ENCODE data around the gene EEFSEC.
A peak's percentile ranks its signal among the peaks of the same experiment; 100 is the strongest.

EEFSEC gene

GRCh38 chr3:128285042-128285966 is 132.0 kb downstream of the EEFSEC start:
- WGBS, 2 donors (ENCODE audit: extremely low coverage in 2 of 2, insufficient read length in 2 of 2, insufficient replicate concordance in 1 of 2), result no CpG with 5 or more reads among the region's 13 CpGs
- H4K8ac ChIP-seq (ENCODE audit: low read depth, low read length), result no peak overlapping the region
- DNase-seq (ENCODE audit: low spot score), result no peak
- no peak overlapping the region for H4K91ac ChIP-seq (ENCODE audit: low read depth, low read length, poor library complexity)
- no peak overlapping the region for H2BK120ac ChIP-seq (ENCODE audit: low read depth, low read length)
- no peak overlapping the region for H3K9ac ChIP-seq (ENCODE audit: low read depth, low read length, poor library complexity)
- H3K4me3 ChIP-seq (ENCODE audit: low read length in 2 of 2), result no peak overlapping the region
- H2AK5ac ChIP-seq (ENCODE audit: low read depth, low read length), result no peak overlapping the region
- no peaks in the 10 kb centered on the region for H3K36me3 ChIP-seq (replicated peaks in 1 of 2; ENCODE audit: control insufficient read depth in 2 of 2, insufficient read depth in 2 of 2, low read length in 2 of 2)
- H2AFZ ChIP-seq (ENCODE audit: low read length), result no peak overlapping the region
- H3K4ac ChIP-seq (ENCODE audit: low read length), result no peak overlapping the region
- no peak overlapping the region for H3K4me2 ChIP-seq (ENCODE audit: insufficient read depth, low read length, poor library complexity, severe bottlenecking)
- H3K27ac ChIP-seq (replicated peaks; ENCODE audit: low read length), result no peak overlapping the region
- no peaks in the 10 kb centered on the region for H3K9me3 ChIP-seq (replicated peaks in 1 of 2; ENCODE audit: control insufficient read depth in 2 of 2, insufficient read depth in 1 of 2, low read depth in 1 of 2, low read length in 2 of 2)
- H3K14ac ChIP-seq (ENCODE audit: low read length), result no peak overlapping the region
- no peak overlapping the region for H3K23ac ChIP-seq (ENCODE audit: low read depth, low read length, poor library complexity)
- no peaks in the 10 kb centered on the region for H3K27me3 ChIP-seq (ENCODE audit: control insufficient read depth in 3 of 3, insufficient read depth in 3 of 3, low read depth in 1 of 3, low read length in 3 of 3)
- no peak overlapping the region for H2BK15ac ChIP-seq (ENCODE audit: low read length)
- H2BK12ac ChIP-seq (ENCODE audit: low read length), result no peak overlapping the region
- H3K18ac ChIP-seq (ENCODE audit: low read length), result peak overlapping the region; percentile 11
- H3K79me1 ChIP-seq (ENCODE audit: low read depth, low read length), result no peaks in the 10 kb centered on the region
- peaks cover 5 to 18% of the 10 kb centered on the region in 2 donors for H3K4me1 ChIP-seq (ENCODE audit: control insufficient read depth in 2 of 2, insufficient read depth in 1 of 2, low read depth in 1 of 2, low read length in 2 of 2)
- H2BK5ac ChIP-seq (ENCODE audit: low read length), result peak overlapping the region; percentile 4

- no peak overlapping the region for H3K14ac ChIP-seq (ENCODE audit: low read length)
- no peak overlapping the region for H2BK15ac ChIP-seq (ENCODE audit: low read length)
- no peak overlapping the region for H3K4me2 ChIP-seq (ENCODE audit: insufficient read depth, low read length, poor library complexity, severe bottlenecking)
- H2BK120ac ChIP-seq (ENCODE audit: low read depth, low read length), result no peak overlapping the region
- H2AFZ ChIP-seq (ENCODE audit: low read length), result no peak overlapping the region
- no peak overlapping the region for H3K23ac ChIP-seq (ENCODE audit: low read depth, low read length, poor library complexity)
- no peak for DNase-seq (ENCODE audit: low spot score)
- H2AK5ac ChIP-seq (ENCODE audit: low read depth, low read length), result no peak overlapping the region
- no peak overlapping the region for H2BK12ac ChIP-seq (ENCODE audit: low read length)
- H3K9me3 ChIP-seq (replicated peaks in 1 of 2; ENCODE audit: control insufficient read depth in 2 of 2, insufficient read depth in 1 of 2, low read depth in 1 of 2, low read length in 2 of 2), result no peaks in the 10 kb centered on the region
- no peaks in the 10 kb centered on the region for H3K79me1 ChIP-seq (ENCODE audit: low read depth, low read length)
- peaks cover 0 to 12% of the 10 kb centered on the region in 2 donors for H3K4me1 ChIP-seq (ENCODE audit: control insufficient read depth in 2 of 2, insufficient read depth in 1 of 2, low read depth in 1 of 2, low read length in 2 of 2)
- H3K36me3 ChIP-seq (replicated peaks in 1 of 2; ENCODE audit: control insufficient read depth in 2 of 2, insufficient read depth in 2 of 2, low read length in 2 of 2), result no peaks in the 10 kb centered on the region
- WGBS, 2 donors (ENCODE audit: extremely low coverage in 2 of 2, insufficient read length in 2 of 2, insufficient replicate concordance in 1 of 2), result no CpG with 5 or more reads among the region's 2 CpGs
- H3K27me3 ChIP-seq (ENCODE audit: control insufficient read depth in 3 of 3, insufficient read depth in 3 of 3, low read depth in 1 of 3, low read length in 3 of 3), result no peaks in the 10 kb centered on the region
- no peak overlapping the region for H3K9ac ChIP-seq (ENCODE audit: low read depth, low read length, poor library complexity)
- H2BK5ac ChIP-seq (ENCODE audit: low read length), result no peak overlapping the region
- no peak overlapping the region for H4K91ac ChIP-seq (ENCODE audit: low read depth, low read length, poor library complexity)
- no peak overlapping the region for H3K4ac ChIP-seq (ENCODE audit: low read length)
- H4K8ac ChIP-seq (ENCODE audit: low read depth, low read length), result no peak overlapping the region
- no peak overlapping the region for H3K18ac ChIP-seq (ENCODE audit: low read length)
- H3K27ac ChIP-seq (replicated peaks; ENCODE audit: low read length), result no peak overlapping the region
- H3K4me3 ChIP-seq (ENCODE audit: low read length in 2 of 2), result no peak overlapping the region
Observed at GRCh38 chr3:128285967-128286321, 132.7 kb downstream of the EEFSEC start.

GRCh38 chr3:128286691-128287090 is 133.4 kb downstream of the EEFSEC start:
- DNase-seq (ENCODE audit: low spot score), result no peak

GRCh38 chr3:128287216-128287615 is 133.9 kb downstream of the EEFSEC start:
- H3K4me2 ChIP-seq (ENCODE audit: insufficient read depth, low read length, poor library complexity, severe bottlenecking), result no peak overlapping the region
- peaks cover 0 to 7% of the 10 kb centered on the region in 2 donors for H3K4me1 ChIP-seq (ENCODE audit: control insufficient read depth in 2 of 2, insufficient read depth in 1 of 2, low read depth in 1 of 2, low read length in 2 of 2)
- no peak overlapping the region for H3K4me3 ChIP-seq (ENCODE audit: low read length in 2 of 2)
- H3K23ac ChIP-seq (ENCODE audit: low read depth, low read length, poor library complexity), result no peak overlapping the region
- no peak overlapping the region for H3K27ac ChIP-seq (replicated peaks; ENCODE audit: low read length)
- no peaks in the 10 kb centered on the region for H3K9me3 ChIP-seq (replicated peaks in 1 of 2; ENCODE audit: control insufficient read depth in 2 of 2, insufficient read depth in 1 of 2, low read depth in 1 of 2, low read length in 2 of 2)
- no peak overlapping the region for H2BK5ac ChIP-seq (ENCODE audit: low read length)
- DNase-seq (ENCODE audit: low spot score), result no peak
- H3K79me1 ChIP-seq (ENCODE audit: low read depth, low read length), result no peaks in the 10 kb centered on the region
- no peak overlapping the region for H2BK120ac ChIP-seq (ENCODE audit: low read depth, low read length)
- no peak overlapping the region for H2BK12ac ChIP-seq (ENCODE audit: low read length)
- no peaks in the 10 kb centered on the region for H3K36me3 ChIP-seq (replicated peaks in 1 of 2; ENCODE audit: control insufficient read depth in 2 of 2, insufficient read depth in 2 of 2, low read length in 2 of 2)
- WGBS, 2 donors (ENCODE audit: extremely low coverage in 2 of 2, insufficient read length in 2 of 2, insufficient replicate concordance in 1 of 2), result no CpG with 5 or more reads among the region's 2 CpGs
- no peak overlapping the region for H3K14ac ChIP-seq (ENCODE audit: low read length)
- H4K8ac ChIP-seq (ENCODE audit: low read depth, low read length), result no peak overlapping the region
- no peaks in the 10 kb centered on the region for H3K27me3 ChIP-seq (ENCODE audit: control insufficient read depth in 3 of 3, insufficient read depth in 3 of 3, low read depth in 1 of 3, low read length in 3 of 3)
- no peak overlapping the region for H4K91ac ChIP-seq (ENCODE audit: low read depth, low read length, poor library complexity)
- no peak overlapping the region for H2AK5ac ChIP-seq (ENCODE audit: low read depth, low read length)
- H2BK15ac ChIP-seq (ENCODE audit: low read length), result no peak overlapping the region
- no peak overlapping the region for H3K4ac ChIP-seq (ENCODE audit: low read length)
- no peak overlapping the region for H2AFZ ChIP-seq (ENCODE audit: low read length)
- no peak overlapping the region for H3K9ac ChIP-seq (ENCODE audit: low read depth, low read length, poor library complexity)
- H3K18ac ChIP-seq (ENCODE audit: low read length), result no peak overlapping the region

More at GRCh38 chr3:128286691-128287090, 133.4 kb downstream of the EEFSEC start:
- Histone ChIP-seq H2AK5ac (ENCODE audit: low read depth, low read length) (no peak overlapping the region), H3K4me2 (ENCODE audit: insufficient read depth, low read length, poor library complexity, severe bottlenecking) (no peak overlapping the region), H2BK120ac (ENCODE audit: low read depth, low read length) (no peak overlapping the region), H3K27me3 (ENCODE audit: control insufficient read depth in 3 of 3, insufficient read depth in 3 of 3, low read depth in 1 of 3, low read length in 3 of 3) (no peaks in the 10 kb centered on the region), H3K18ac (ENCODE audit: low read length) (no peak overlapping the region), H3K9me3 (replicated peaks in 1 of 2; ENCODE audit: control insufficient read depth in 2 of 2, insufficient read depth in 1 of 2, low read depth in 1 of 2, low read length in 2 of 2) (no peaks in the 10 kb centered on the region), H2BK12ac (ENCODE audit: low read length) (no peak overlapping the region), H3K36me3 (replicated peaks in 1 of 2; ENCODE audit: control insufficient read depth in 2 of 2, insufficient read depth in 2 of 2, low read length in 2 of 2) (no peaks in the 10 kb centered on the region), H3K27ac (replicated peaks; ENCODE audit: low read length) (no peak overlapping the region), H3K14ac (ENCODE audit: low read length) (no peak overlapping the region), H2BK15ac (ENCODE audit: low read length) (no peak overlapping the region), H2BK5ac (ENCODE audit: low read length) (no peak overlapping the region), H3K4me1 (ENCODE audit: control insufficient read depth in 2 of 2, insufficient read depth in 1 of 2, low read depth in 1 of 2, low read length in 2 of 2) (peaks cover 0 to 7% of the 10 kb centered on the region in 2 donors), H3K4ac (ENCODE audit: low read length) (no peak overlapping the region), H4K91ac (ENCODE audit: low read depth, low read length, poor library complexity) (no peak overlapping the region), H4K8ac (ENCODE audit: low read depth, low read length) (no peak overlapping the region), H3K79me1 (ENCODE audit: low read depth, low read length) (no peaks in the 10 kb centered on the region), H3K9ac (ENCODE audit: low read depth, low read length, poor library complexity) (no peak overlapping the region), H2AFZ (ENCODE audit: low read length) (no peak overlapping the region), H3K4me3 (ENCODE audit: low read length in 2 of 2) (no peak overlapping the region), H3K23ac (ENCODE audit: low read depth, low read length, poor library complexity) (no peak overlapping the region)
